BE2C (cell line): ENCODE measurements around the gene RBMS3.

ENCODE experiments used
- DNase-seq: peaks from one replicate; pipeline ENCODE4 v3.0.0-alpha.2; 2020
- H3K27me3 ChIP-seq: fragments of 250-450 bp; sonication (Bioruptor Pico); 2 replicates; pipeline ENCODE4 v1.5.1; 2020; ENCODE audit warnings: mild to moderate bottlenecking
- H3K36me3 ChIP-seq: fragments of 250-450 bp; sonication (Bioruptor Pico); 2 replicates; pipeline ENCODE4 v1.5.1; 2020; ENCODE audit warnings: mild to moderate bottlenecking
- H3K4me1 ChIP-seq: fragments of 250-450 bp; sonication (Bioruptor Pico); 2 replicates; pipeline ENCODE4 v1.5.1; 2020
- H3K4me3 ChIP-seq: 2 replicates; pipeline ENCODE4 v1.5.1; 2011; ENCODE audit warnings: low read depth, low read length
- H3K9me3 ChIP-seq: fragments of 250-450 bp; sonication (Bioruptor Pico); 2 replicates; pipeline ENCODE4 v1.5.1; 2020
- TF ChIP-seq, protein P1 (sequence below): IDR thresholded peaks from 2 replicates; pipeline ENCODE4 v1.5.1; 2012; ENCODE audit warnings: mild to moderate bottlenecking, low read depth, low read length

Gene RBMS3

DNA sequence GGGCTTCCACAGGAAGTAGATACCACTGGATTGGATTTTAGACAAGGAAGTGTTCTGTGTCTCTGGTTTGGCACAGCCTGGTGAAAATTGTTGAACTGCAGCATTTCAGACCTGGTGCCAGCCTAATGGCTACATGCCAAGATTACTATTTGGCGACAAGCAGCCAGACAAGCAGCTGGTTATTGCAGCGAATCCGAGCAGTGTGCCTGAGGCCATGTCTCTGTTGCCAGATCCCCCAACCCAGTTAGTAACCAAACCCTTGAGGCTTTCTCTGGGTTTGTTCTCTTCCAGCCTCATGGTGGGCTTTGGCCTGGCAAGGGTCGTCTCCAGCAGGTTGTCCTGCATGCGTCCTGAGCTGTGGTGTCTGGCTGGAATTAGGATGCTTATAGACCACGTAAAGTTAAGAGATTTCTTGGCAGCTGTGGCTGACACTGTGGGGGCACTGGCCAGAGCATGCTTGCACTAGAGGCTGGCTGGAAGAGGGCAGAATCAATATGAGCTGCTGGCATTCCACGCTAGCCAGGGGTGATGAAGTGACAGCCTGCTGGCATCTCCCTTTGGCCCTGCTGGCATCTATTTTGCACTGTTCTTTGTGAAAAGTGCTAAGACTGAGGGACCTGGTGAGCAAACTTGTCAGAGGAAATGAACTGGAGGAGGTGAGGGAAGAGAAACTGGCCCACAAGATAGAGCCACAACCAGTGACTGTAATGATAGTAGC, 172.6 kb downstream of the RBMS3 start:
- TF ChIP-seq, protein P1, sequence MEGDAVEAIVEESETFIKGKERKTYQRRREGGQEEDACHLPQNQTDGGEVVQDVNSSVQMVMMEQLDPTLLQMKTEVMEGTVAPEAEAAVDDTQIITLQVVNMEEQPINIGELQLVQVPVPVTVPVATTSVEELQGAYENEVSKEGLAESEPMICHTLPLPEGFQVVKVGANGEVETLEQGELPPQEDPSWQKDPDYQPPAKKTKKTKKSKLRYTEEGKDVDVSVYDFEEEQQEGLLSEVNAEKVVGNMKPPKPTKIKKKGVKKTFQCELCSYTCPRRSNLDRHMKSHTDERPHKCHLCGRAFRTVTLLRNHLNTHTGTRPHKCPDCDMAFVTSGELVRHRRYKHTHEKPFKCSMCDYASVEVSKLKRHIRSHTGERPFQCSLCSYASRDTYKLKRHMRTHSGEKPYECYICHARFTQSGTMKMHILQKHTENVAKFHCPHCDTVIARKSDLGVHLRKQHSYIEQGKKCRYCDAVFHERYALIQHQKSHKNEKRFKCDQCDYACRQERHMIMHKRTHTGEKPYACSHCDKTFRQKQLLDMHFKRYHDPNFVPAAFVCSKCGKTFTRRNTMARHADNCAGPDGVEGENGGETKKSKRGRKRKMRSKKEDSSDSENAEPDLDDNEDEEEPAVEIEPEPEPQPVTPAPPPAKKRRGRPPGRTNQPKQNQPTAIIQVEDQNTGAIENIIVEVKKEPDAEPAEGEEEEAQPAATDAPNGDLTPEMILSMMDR, result no peak
- peak; percentile 87 for DNase-seq
- Histone ChIP-seq H3K36me3 (no peaks in the 10 kb centered on the region), H3K9me3 (no peaks in the 10 kb centered on the region), H3K4me1 (peaks cover 22% of the 10 kb centered on the region), H3K27me3 (no peaks in the 10 kb centered on the region), H3K4me3 (no peak overlapping the region)

DNA sequence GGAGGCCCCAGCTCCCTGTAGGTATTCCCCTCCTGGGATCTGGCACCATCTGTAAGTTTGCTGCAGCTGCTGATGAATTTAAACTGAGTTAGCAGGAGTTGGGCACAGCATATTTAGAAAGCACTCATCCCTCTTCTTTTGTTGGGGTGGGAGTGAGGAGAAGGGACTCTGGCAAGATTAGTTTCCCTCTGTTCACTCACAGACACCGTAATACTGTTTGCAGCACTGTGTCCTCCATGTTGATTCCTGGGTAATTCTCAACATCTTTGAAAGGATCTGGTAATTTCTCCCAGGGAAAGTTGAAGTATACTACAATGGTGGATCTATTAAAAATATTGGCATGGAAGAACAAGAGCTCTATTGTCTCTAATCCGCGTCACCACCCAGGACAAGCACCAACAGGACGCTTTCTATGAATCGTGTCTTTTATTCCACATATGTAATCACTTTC, 173.3 kb downstream of the RBMS3 start:
- DNase-seq, result no peak
- TF ChIP-seq, protein P1, result no peak
- no peaks in the 10 kb centered on the region for H3K9me3 ChIP-seq
- no peaks in the 10 kb centered on the region for H3K27me3 ChIP-seq
- H3K4me3 ChIP-seq, result no peak overlapping the region
- H3K4me1 ChIP-seq, result peaks cover 22% of the 10 kb centered on the region
- no peaks in the 10 kb centered on the region for H3K36me3 ChIP-seq

DNA sequence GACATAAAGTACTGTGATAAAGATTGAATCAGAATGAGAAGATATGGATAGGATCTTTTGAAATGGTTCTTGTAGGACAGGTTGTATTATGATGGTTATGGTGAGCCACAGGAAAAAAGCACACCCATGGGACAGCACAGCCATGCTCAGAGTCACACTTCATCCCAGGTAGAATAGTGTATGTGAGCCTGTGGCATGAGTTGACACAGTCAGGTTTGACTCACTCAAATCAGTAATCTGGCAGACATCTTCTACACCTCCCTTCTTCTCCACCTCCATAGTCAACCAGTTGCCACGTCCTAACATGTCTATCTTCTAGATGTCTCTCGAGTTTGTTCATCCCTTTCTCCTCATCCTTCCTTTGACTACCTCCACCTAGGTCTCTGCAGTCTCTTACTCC, 176.0 kb downstream of the RBMS3 start:
- TF ChIP-seq, protein P1, result no peak
- no peak for DNase-seq
- H3K27me3 ChIP-seq, result no peaks in the 10 kb centered on the region
- no peaks in the 10 kb centered on the region for H3K36me3 ChIP-seq
- peaks cover 18% of the 10 kb centered on the region for H3K4me1 ChIP-seq
- no peaks in the 10 kb centered on the region for H3K9me3 ChIP-seq
- H3K4me3 ChIP-seq, result no peak overlapping the region

DNA sequence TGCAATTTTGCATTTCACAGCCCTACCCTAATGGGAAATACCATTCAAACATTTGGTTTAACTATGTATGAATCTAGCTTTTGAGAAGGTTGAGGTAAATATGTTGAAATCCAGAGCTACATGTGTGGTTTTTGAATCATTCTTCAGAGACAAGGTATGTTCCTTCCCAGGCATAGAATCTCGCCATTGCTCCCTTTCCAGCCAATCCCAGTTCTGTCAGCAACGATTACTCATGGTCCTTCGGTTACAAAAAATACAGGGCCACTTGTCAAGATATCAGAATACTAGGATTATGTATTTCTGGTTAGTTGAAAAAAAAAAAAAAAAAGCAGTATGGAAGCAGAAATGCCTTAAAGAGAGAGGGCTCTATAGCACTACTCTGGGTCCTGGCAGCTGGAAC, 182.4 kb downstream of the RBMS3 start:
- Histone ChIP-seq H3K4me1 (no peaks in the 10 kb centered on the region; the same call in 1 of the 2 replicates), H3K27me3 (no peaks in the 10 kb centered on the region), H3K4me3 (no peak overlapping the region), H3K36me3 (no peaks in the 10 kb centered on the region), H3K9me3 (no peaks in the 10 kb centered on the region)
- DNase-seq, result no peak
- TF ChIP-seq, protein P1, result no peak

DNA sequence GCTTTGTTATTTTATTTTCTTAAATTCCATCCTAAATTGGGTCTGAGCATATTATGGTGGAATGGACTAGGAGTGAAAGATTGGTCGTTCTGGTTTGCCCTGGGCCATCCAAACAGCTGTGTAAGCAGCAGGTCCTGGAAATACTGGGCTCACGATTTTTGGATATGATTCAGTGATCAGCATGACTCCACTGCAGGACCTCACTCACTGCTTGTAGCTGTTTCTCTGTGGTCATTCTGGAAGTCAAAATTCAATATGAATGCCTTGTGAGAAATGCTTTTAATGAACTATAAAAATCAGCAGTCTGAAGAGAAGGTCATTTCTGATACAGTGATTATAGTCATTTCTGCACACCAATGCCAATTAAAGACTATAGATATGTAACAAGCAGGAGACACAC, 185.0 kb downstream of the RBMS3 start:
- H3K27me3 ChIP-seq, result no peaks in the 10 kb centered on the region
- H3K4me3 ChIP-seq, result no peak overlapping the region; the same call in 1 of the 2 replicates
- H3K9me3 ChIP-seq, result no peaks in the 10 kb centered on the region
- no peaks in the 10 kb centered on the region for H3K36me3 ChIP-seq
- peaks cover 5% of the 10 kb centered on the region for H3K4me1 ChIP-seq
- TF ChIP-seq, protein P1, result no peak
- DNase-seq, result peak; percentile 25

DNA sequence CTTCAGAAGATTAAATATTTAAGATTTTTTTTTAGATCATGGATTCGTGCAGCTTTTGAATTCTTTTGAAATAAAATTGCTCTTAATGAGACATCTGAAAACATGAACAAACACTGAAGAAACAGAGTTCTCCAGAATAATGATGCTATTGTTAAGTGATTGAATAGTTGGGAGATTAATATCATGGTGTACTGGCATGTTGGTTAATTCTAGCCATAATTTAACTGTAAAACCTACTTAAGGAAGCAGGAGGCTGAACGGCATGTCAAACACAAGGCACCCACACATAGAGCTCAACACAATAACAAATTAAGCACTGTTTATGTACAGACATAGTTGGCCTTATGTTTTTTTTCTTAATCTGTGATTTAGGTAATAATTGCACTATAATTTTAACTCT, 185.6 kb downstream of the RBMS3 start:
- Histone ChIP-seq H3K27me3 (no peaks in the 10 kb centered on the region), H3K36me3 (no peaks in the 10 kb centered on the region), H3K4me3 (no peak overlapping the region; the same call in 1 of the 2 replicates), H3K4me1 (peaks cover 5% of the 10 kb centered on the region), H3K9me3 (no peaks in the 10 kb centered on the region)
- TF ChIP-seq, protein P1, result no peak
- DNase-seq, result no peak
